ENCODE data around the gene KLHL6. TPM values are rescaled to one million over a fixed set of nuclear protein-coding genes. Genes with fewer than 3 reads are reported as not detected.
A peak's percentile ranks its signal among the peaks of the same experiment; 100 is the strongest.

Gene KLHL6
- total and polyA plus RNA-seq, 8 donors: 0.19 to 4.6 (median 0.31) TPM

- Histone ChIP-seq H3K27ac (no peak overlapping the region), H3K36me3 (no peaks in the 10 kb centered on the region), H3K4me1 (peaks cover 0 to 7% (median 0%) of the 10 kb centered on the region in 3 donors), H3K9me3 (no peaks in the 10 kb centered on the region), H3K4me3 (no peak overlapping the region), H3K27me3 (no peaks in the 10 kb centered on the region)
- peak; percentile 55 to 91 (median 84) for ATAC-seq
- intact Hi-C loops (cut with DNase I): no loop called here
- no peak for FAIRE-seq
- 54 to 55% methylated on average over 1 of the region's 1 CpG for WGBS, 2 donors
- peak; percentile 29 to 77 (median 60) for DNase-seq
- TF ChIP-seq CTCF (IDR thresholded peaks at IDR 0.05): no peak
Observed at GRCh38 chr3:183438735-183439134, 116.8 kb downstream of the KLHL6 start.

- Histone ChIP-seq H3K27ac (no peak overlapping the region), H3K9me3 (no peaks in the 10 kb centered on the region), H3K4me1 (peaks cover 0 to 7% (median 0%) of the 10 kb centered on the region in 3 donors), H3K4me3 (no peak overlapping the region), H3K27me3 (no peaks in the 10 kb centered on the region), H3K36me3 (no peaks in the 10 kb centered on the region)
- FAIRE-seq: no peak
- intact Hi-C loops (cut with DNase I): no loop called here
- ATAC-seq: no peak
- no peak for DNase-seq
- TF ChIP-seq CTCF (IDR thresholded peaks at IDR 0.05): no peak
- WGBS, 2 donors: 88 to 90% methylated on average over 6 of the region's 6 CpGs
Observed at GRCh38 chr3:183437666-183438564, 117.6 kb downstream of the KLHL6 start.

Other genes starting within 250 kb of the KLHL6 start
- 1 to 10 TPM in 3 of 6 donors, under 1 TPM in 3; 0.54 to 2.0 (median 0.97) TPM for gene MCF2L2, start 127.1 kb downstream of the KLHL6 start, total RNA-seq
- gene MCF2L2, start 127.1 kb downstream of the KLHL6 start, polyA plus RNA-seq: 1 to 10 TPM in 1 of 2 donors, under 1 TPM in 1; 0.80 to 1.8 TPM
- gene KLHL24, start 79.9 kb upstream of the KLHL6 start, total RNA-seq: 10 to 100 TPM; 21.3 to 40.8 (median 24.5) TPM
- gene KLHL24, start 79.9 kb upstream of the KLHL6 start, polyA plus RNA-seq: 1 to 10 TPM; 5.7 to 6.2 TPM
- gene YEATS2, start 142.1 kb upstream of the KLHL6 start, total RNA-seq: 10 to 100 TPM in 1 of 6 donors, 1 to 10 TPM in 5; 5.8 to 12.8 (median 6.8) TPM
- 1 to 10 TPM; 5.7 to 6.2 TPM for gene YEATS2, start 142.1 kb upstream of the KLHL6 start, polyA plus RNA-seq

All from pancreas (tissue), 10 donors.